Measurements from ENCODE around the gene CKAP2L. TPM values are rescaled to one million over a fixed set of nuclear protein-coding genes. Genes with fewer than 3 reads are reported as not detected.

The CKAP2L gene
- total RNA-seq, 1 donor = 10.4 TPM

DNA sequence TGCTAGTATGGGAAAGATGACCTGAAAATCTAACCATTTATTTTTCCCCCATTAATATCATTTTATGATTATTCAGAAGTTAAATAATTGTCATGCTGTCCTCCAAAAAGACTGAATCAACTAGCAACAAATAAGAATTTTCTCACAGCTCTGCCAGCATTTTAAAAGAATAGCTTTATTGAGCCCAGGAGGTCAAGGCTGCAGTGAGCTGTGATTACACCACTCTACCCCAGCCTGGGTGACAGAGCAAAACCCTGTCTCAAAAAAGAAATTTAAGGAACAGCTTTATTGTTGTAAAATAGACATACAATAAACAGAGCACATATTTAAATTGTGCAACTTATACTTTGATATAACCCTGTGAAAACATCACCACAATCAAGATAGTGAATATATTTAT is 44.7 kb upstream of the CKAP2L start:
- TF ChIP-seq, protein P1, sequence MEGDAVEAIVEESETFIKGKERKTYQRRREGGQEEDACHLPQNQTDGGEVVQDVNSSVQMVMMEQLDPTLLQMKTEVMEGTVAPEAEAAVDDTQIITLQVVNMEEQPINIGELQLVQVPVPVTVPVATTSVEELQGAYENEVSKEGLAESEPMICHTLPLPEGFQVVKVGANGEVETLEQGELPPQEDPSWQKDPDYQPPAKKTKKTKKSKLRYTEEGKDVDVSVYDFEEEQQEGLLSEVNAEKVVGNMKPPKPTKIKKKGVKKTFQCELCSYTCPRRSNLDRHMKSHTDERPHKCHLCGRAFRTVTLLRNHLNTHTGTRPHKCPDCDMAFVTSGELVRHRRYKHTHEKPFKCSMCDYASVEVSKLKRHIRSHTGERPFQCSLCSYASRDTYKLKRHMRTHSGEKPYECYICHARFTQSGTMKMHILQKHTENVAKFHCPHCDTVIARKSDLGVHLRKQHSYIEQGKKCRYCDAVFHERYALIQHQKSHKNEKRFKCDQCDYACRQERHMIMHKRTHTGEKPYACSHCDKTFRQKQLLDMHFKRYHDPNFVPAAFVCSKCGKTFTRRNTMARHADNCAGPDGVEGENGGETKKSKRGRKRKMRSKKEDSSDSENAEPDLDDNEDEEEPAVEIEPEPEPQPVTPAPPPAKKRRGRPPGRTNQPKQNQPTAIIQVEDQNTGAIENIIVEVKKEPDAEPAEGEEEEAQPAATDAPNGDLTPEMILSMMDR (IDR thresholded peaks at IDR 0.05; ENCODE audit: insufficient read depth, low read depth, low read length) = no peak
- no peak for DNase-seq (ENCODE audit: low read depth)
- H3K4me3 ChIP-seq (ENCODE audit: low read depth, low read length) = no peak overlapping the region

DNA sequence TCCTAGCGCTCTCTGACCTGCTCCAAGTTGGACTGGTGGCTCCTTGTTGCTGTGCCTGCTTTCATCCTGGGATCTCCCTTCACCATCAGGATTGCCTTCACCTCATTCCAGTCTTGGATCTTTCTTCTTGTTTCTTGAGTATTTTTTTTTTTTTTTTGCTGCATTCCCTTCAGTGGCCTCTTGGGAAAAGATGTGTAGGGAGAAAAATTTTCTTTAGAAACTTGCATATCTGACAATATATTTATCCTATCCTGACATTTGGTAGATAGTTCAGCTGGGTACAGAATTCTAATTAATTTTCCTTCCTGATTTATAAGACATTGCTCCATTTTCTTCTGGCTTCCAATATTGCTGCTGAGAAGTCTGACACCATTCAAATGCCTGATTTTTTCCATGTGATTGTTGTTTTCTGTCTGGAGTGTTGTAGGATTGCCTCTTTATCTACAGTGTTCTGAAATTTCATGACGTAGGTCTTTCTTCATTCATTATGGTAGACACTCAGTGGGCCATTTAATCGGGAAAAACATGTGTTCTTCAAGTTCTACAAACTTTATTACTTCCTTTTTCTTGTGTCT is 42.9 kb upstream of the CKAP2L start:
- no peak overlapping the region for H3K4me3 ChIP-seq (ENCODE audit: low read depth, low read length)
- TF ChIP-seq, protein P1 (IDR thresholded peaks at IDR 0.05; ENCODE audit: insufficient read depth, low read depth, low read length) = peak; percentile 17
- no peak for DNase-seq (ENCODE audit: low read depth)

DNA sequence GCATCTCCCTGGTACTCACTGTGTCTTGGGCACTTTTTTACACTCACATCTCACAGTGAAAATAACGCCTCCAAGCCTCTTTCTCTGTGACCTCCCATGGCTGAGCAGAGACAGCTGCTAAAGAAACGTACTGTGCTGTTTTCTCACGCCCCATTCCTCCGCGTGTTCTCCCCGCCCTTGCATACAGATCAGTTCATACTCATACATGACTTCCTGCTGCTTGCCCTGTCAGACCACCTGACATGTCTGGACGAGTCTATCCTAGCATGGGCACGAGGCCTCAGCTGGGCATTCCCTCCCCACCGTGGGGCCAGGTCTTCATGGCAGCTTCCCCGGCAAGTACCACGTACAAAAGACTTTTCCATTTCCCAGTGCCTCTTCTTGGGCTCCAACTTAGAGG is 41.1 kb upstream of the CKAP2L start:
- H3K4me3 ChIP-seq (ENCODE audit: low read depth, low read length) = no peak overlapping the region
- TF ChIP-seq, protein P1 (IDR thresholded peaks at IDR 0.05; ENCODE audit: insufficient read depth, low read depth, low read length) = no peak
- no peak for DNase-seq (ENCODE audit: low read depth)

DNA sequence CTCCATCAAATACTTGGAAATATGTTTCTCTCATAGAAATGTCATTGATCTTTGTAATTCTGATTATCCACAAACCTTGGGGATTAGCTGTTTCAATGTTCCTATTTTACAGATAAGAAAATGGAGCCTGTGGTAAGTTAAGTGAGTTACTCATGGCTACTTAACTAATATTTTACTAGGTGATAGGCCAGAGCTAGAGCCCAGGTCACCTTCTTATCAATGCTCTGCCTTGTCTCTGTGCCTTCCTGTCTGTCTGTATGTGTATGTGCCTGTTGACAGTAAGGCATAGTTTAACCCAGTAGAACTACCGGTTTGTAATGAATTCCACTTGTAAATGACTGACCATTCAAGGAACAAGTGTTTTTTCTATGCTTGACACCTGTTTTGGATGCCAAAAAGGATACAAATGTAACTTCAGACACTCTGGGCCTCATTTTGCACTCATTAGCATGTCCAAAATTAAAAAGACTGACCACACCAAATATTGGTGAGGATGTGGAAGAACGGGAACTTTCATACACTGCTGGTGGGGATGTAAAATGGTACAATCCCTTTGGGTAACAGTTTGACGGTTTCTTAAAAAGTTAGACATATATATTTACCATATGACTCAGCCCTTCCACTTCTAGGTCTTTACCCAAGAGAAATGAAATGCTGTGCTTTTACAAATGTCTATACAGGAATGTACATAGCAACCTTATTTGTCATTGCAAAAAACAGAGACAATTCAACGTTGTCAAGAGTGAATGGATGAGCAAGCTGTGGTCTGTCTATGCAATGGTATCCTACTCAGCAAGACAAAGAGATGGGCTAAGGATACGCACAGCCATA is 39.5 kb upstream of the CKAP2L start:
- TF ChIP-seq, protein P1 (IDR thresholded peaks at IDR 0.05; ENCODE audit: insufficient read depth, low read depth, low read length) = no peak
- no peak overlapping the region for H3K4me3 ChIP-seq (ENCODE audit: low read depth, low read length)
- peak; percentile 46 for DNase-seq (ENCODE audit: low read depth)

DNA sequence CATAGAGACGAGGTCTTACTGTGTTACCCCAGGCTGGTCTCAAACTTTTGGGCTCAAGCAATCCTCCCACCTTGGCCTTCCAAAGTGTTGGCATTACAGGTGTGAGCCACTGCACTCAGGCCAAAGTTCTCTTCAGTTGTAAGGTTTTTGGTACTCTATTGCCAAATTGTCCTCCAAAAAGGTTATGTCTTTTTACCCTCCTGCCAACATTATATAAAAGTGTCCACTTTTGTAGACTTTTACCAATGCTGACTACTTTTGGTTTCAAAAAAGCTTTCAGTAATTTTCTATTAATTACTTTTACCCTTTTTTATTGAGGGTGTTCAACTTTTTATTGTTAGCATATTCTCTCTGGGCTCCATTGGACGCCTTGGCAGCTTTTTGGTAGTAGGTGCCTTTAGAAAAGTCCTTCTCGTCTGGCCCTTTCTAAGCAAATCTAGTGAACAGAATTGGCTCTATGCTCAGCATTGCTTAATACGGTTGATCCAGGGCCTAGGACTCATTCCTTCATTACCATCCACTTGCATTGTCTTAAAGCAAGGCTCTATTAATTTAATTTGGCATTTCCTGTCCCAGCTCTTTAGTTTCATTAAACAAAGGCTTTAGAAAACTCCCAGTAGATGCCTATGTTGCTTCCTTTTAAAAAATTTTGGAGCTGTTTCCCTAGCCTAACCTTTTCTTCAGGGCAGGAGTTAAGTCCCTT is 36.6 kb upstream of the CKAP2L start:
- TF ChIP-seq, protein P1 (IDR thresholded peaks at IDR 0.05; ENCODE audit: insufficient read depth, low read depth, low read length) = no peak
- DNase-seq (ENCODE audit: low read depth) = no peak
- H3K4me3 ChIP-seq (ENCODE audit: low read depth, low read length) = no peak overlapping the region

DNA sequence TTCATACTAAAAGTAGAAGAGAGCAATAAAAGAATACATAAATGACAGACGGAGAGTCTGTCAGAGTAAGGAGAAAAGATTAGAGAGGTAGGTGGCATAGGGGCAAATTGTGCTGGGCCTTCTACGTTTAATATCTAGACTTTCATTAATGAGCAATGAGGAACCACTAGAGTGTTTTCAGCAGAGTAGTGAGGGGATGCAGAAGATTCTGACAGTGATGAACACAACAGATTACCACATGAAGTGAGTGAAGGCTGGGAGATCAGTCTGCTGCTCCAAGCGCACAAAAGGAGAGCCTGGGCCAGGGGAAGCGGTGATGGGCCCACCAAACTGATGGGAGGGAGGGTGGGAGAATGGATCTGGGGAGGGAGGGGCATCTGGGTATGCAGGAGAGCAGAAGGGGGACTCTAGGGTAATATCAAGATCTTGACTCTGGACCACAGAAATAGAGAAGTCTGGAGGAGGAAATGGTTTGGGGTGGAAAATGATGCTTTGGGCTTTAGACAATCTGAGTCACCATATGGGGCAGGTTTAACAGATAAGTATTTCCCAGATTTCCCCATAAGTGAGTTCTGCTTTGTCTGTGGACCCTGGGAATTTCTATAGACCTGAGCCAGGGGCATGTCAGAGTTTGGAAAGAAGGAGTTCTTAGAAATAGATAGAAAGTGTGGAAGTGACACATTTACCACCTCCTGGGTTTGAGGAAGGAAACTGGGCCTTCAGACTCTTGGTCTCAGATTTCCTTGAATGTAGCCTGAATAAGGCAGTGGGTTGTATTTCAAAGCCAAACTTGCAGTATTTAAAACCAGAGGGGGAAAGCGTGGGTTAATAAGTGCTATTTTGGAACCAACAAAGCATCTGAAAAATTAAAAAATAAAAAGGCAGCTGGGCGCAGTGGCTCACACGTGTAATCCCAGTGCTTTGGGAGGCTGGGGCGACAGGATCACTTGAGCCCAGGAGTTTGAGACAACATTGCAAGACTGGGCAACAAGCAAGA is 34.9 kb upstream of the CKAP2L start:
- H3K4me3 ChIP-seq (ENCODE audit: low read depth, low read length) = no peak overlapping the region
- TF ChIP-seq, protein P1 (IDR thresholded peaks at IDR 0.05; ENCODE audit: insufficient read depth, low read depth, low read length) = no peak
- DNase-seq (ENCODE audit: low read depth) = no peak

Data from fibroblast of villous mesenchyme (primary cell).